ENCODE measurements around the gene DCPS. TPM values are rescaled to one million over a fixed set of nuclear protein-coding genes. Genes with fewer than 3 reads are reported as not detected.

The DCPS gene
- total RNA-seq, 1 donor from 2014 or later = 16.0 TPM

- DNase-seq (ENCODE audit: extremely low read depth, low read depth, low spot score) = no peak
Measured at GRCh38 chr11:126327281-126328000, 23.6 kb downstream of the DCPS start.

GRCh38 chr11:126328001-126328390 is 24.1 kb downstream of the DCPS start:
- DNase-seq (ENCODE audit: extremely low read depth, low read depth, low spot score) = no peak

DNA sequence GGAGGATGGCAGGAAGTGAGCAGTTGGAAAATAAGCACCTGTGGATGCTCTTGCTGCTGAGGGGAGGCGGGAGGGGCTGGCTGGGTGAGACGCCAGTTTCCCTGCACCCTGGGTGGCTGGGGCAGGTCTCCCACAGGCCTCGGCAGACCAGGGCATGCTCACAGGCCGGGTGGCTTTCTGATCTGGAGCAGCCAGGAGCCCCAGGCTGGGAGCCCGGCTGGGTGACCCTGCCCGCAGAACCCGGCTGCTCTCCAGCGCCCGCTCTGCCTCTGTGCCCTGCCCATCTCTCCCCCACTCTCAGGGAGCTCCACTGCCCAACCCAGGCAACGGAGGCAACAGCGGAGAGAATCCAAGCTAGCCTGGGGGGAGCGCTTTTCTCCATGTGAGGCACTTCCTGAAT is 24.6 kb downstream of the DCPS start:
- DNase-seq (ENCODE audit: extremely low read depth, low read depth, low spot score) = no peak

- DNase-seq (ENCODE audit: extremely low read depth, low read depth, low spot score) = no peak
Measured at GRCh38 chr11:126328938-126329643, 25.2 kb downstream of the DCPS start.

DNA sequence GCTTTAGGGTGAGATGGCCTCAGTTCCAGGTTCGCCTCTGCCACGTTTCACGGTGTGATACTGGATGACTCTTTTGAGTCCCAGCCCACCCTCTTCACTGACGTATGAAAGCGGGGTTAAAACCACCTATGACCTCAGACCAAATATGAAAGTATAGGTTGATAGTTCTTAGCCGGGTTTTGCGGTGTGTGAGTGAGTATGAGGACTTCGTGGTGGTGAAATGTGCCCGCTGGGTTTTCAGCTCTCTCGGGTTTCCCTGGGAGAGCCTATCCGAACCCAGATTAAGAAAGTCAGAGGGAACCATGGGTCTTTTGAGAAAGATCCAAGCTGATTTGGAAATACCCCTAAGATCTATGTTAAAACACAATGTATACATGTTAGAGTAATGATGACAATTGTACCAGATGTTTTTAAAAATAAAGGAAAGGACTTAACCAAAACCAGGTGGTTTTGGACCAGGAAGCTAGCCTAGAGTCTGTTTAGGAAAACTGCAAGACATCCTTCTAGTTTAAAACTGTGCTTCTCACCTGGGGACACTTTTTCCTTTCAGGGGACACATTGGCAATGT is 25.9 kb downstream of the DCPS start:
- DNase-seq (ENCODE audit: extremely low read depth, low read depth, low spot score) = no peak

- no peak for DNase-seq (ENCODE audit: extremely low read depth, low read depth, low spot score)
Measured at GRCh38 chr11:126331286-126331685, 27.4 kb downstream of the DCPS start.

DNA sequence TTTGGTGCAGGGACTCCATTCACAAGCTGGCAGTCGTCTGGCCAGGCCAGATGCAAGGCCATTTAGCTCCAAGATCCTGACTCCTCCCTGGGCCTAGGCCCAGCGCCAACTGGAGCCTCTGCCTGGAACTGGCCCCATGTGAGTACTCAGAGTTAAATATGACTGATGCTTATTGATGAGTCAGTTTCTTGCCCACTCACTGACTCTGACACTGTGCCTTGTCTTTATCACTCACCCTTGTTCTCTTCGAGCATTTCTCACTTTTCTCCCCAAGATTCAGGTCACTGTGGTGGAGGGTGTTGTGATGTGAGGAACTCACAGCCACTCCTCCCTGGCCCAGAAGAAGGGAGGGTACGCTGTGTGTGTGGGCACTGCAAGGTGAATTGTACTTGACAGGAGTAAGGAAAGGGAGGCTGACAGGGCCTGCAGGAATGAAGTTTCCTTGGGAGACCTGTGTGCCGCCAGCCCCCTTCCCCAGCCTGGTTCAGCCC is 28.4 kb downstream of the DCPS start:
- no peak for DNase-seq (ENCODE audit: extremely low read depth, low read depth, low spot score)

GRCh38 chr11:126333142-126333541 is 29.3 kb downstream of the DCPS start:
- no peak for DNase-seq (ENCODE audit: extremely low read depth, low read depth, low spot score)

GRCh38 chr11:126334659-126335462 is 31.0 kb downstream of the DCPS start:
- DNase-seq (ENCODE audit: extremely low read depth, low read depth, low spot score) = no peak

DNA sequence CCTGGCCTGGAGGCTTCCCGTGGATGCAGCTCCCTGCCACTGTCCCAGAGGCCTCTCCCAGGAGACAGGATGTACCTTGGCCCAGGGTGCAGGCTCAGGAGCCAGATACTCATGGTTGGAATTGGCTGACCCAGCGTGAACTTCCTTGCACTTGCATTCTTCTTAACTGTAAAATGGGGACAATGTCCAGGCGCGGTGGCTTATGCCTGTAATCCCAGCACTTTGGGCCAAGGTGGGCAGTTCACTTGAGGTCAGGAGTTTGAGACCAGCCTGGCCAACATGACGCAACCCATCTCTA is 31.6 kb downstream of the DCPS start:
- DNase-seq (ENCODE audit: extremely low read depth, low read depth, low spot score) = no peak

GRCh38 chr11:126336138-126336541 is 32.3 kb downstream of the DCPS start:
- no peak for DNase-seq (ENCODE audit: extremely low read depth, low read depth, low spot score)

DNA sequence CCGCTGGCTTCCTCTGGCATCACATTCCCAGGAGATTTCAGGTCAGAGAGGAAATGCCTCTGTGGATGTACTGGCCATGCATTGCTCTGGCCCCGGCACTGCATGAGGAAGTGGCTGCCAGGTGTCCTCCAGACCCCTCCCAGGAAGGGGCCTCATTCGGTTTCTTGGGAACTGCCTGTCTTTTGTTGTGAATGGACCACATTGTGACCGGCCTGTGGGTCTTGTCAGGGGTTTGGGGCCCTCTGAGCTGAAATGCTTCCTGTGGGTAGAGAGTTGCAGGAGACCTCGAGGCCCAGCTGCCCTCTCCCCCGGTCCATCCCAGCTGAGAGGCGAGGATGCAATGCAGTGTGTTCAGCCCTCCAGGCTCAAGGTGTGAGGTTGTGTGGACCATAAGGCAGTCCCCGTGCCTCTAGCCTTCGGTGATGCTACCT is 32.8 kb downstream of the DCPS start:
- DNase-seq (ENCODE audit: extremely low read depth, low read depth, low spot score) = no peak

GRCh38 chr11:126337126-126337473 is 33.2 kb downstream of the DCPS start:
- no peak for DNase-seq (ENCODE audit: extremely low read depth, low read depth, low spot score)

DNA sequence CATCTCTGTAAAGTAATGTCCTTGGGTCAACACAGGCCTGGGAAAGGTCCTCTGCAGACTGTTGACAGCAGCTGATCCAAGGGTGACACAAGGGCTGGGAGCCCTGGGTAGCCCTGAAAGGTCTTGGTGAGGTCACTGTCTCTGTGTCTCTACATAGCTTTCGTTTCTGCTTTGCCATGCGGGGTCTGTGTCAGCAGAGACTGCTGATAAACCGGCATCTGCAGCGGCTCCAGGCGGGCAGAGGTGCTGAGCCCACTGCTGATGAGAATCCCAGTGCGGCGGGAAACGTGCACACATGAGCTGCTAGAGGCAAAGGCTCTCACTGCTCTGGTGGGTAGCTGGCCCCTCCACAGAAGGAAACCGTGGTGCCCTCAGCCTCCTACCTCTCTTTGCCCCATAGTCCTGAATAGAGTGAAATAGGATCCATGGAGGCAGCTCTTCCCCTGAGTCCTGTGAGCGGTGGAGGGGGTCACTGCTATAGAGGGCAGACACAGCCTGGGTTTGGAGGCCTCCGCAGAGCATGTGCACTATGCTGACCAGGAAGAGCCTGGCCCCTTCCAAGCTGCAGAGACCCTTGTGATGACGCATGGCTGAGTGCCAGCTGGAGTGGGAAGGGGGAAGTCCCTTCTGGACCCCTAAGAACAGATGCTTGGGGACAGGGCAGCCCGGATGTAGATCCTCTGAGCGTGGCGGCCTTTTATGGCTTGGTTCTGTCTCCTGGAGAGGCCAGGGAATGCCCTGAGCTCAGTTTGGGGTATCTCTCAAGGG is 33.8 kb downstream of the DCPS start:
- no peak for DNase-seq (ENCODE audit: extremely low read depth, low read depth, low spot score)

- no peak for DNase-seq (ENCODE audit: extremely low read depth, low read depth, low spot score)
Measured at GRCh38 chr11:126338346-126339055, 34.6 kb downstream of the DCPS start.

DNA sequence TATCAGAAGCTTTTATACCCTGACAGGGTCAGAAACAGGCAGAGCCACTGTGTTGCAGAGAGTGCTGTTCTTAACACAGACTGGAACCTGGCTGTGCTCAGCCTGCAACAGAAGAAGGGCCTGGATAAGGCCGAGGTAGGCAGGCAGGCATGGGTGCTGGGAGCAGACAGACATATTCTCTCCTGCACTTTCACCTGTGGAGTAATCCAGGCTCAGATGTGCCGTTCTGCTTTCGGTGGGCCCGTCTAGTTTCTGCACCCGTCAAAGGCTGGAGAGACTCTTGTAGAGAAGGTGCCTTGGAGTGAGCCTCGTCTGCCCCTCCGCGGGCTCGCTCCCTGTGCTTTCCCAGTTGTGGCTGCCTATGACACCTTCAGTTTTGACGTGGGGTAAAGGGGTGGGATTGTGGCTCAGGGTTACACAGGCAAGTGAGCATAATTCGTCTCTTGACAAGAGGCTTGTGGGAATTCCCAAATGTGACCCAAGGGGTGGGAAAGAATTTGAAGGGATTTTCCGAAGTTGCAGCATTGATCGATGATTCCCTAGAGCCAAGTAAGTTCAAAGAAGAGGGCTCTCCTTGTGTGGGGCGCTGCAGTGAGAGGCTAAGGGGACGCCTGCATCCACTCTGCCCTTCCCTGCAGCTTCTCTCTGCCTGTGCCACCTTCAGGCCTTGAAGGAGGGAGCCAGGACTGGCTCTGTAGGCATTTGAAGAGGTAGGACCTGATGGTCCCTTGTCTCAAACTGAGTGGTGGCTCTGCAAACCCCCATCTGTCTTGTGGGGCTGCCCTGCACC is 35.4 kb downstream of the DCPS start:
- DNase-seq (ENCODE audit: extremely low read depth, low read depth, low spot score) = no peak

DNA sequence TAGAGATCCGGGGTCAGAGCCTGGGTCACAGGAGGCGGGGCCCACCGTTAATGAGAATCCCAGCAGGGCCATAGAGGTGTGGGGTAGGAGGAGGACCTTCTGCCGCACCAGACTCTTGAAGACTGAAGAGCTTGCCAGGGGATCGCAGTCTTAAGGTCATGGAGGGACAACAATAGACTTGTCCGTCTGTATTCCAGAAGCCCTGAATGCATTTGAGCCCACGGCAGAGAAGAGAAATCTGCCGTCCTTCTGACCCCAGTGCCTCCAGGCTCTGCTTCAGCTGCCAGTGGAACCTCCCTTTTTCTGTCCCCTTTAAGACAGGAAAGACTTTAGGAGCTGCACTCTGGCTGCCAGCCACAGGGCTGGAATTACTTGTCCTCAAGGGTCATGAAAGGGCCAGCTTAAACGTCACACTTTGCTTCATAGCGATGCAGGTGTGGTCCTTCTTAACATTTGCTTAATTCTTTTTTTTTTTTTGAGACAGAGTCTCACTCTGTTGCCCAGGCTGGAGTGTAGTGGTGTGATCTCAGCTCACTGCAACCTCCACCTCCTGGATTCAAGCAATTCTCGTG is 36.1 kb downstream of the DCPS start:
- no peak for DNase-seq (ENCODE audit: extremely low read depth, low read depth, low spot score)

DNA sequence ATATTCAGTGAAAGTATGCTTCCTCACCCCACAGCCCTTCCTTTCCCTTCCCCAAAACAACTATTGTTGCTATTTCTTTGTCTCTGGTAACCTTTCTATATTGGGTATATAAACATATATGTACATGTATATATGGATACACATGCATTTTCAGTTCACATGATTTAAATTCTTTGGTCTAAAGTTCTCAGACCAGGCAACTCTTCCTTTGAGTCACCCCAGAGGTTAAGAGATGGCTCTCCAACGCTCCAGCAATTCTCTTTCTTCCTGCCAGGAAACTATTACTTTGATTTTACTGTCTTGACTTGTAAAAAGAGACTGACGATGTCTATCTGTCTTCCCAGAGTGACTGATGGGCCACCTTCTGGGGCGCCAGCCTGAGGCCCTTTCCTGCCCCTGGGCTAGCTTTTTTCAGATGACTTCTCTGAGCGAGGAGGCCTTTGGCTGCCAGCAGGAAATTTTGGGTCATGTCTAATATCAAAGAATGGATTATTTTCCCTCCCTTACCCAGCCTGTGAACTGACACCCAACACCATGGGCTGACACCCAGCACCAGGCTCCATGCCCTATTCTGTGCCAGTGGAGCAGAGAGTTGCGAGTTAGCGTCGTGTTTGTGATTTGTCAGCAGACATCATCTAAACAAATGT is 37.2 kb downstream of the DCPS start:
- no peak for DNase-seq (ENCODE audit: extremely low read depth, low read depth, low spot score)
